ENCODE measurements around the gene STAB2.

Gene STAB2

GRCh38 chr12:103572312-103573045, 14.6 kb upstream of the STAB2 start:
- H3K4me3 ChIP-seq (ENCODE audit: low read depth, low read length) = no peak overlapping the region
- DNase-seq = no peak
- TF ChIP-seq CTCF (IDR thresholded peaks at IDR 0.05; ENCODE audit: low read depth, low read length, missing control alignments) = no peak
- no peaks in the 10 kb centered on the region for H3K36me3 ChIP-seq (replicated peaks)
- in situ Hi-C loops (cut with HindIII; ENCODE audit: low pct_ligation_motif_present, low sequenced_read_pairs) = no loop called here
- no peaks in the 10 kb centered on the region for H3K27me3 ChIP-seq (replicated peaks)
- no peak overlapping the region for H3K27ac ChIP-seq

GRCh38 chr12:103573185-103573584, 13.9 kb upstream of the STAB2 start:
- in situ Hi-C loops (cut with HindIII; ENCODE audit: low pct_ligation_motif_present, low sequenced_read_pairs) = no loop called here
- no peak overlapping the region for H3K4me3 ChIP-seq (ENCODE audit: low read depth, low read length)
- no peak overlapping the region for H3K27ac ChIP-seq
- no peak for DNase-seq
- H3K27me3 ChIP-seq (replicated peaks) = no peaks in the 10 kb centered on the region
- no peak for TF ChIP-seq CTCF (IDR thresholded peaks at IDR 0.05; ENCODE audit: low read depth, low read length, missing control alignments)
- no peaks in the 10 kb centered on the region for H3K36me3 ChIP-seq (replicated peaks)

- Histone ChIP-seq H3K4me3 (ENCODE audit: low read depth, low read length) (no peak overlapping the region), H3K36me3 (replicated peaks) (no peaks in the 10 kb centered on the region), H3K27me3 (replicated peaks) (no peaks in the 10 kb centered on the region), H3K27ac (no peak overlapping the region)
- in situ Hi-C loops (cut with HindIII; ENCODE audit: low pct_ligation_motif_present, low sequenced_read_pairs) = no loop called here
- no peak for TF ChIP-seq CTCF (IDR thresholded peaks at IDR 0.05; ENCODE audit: low read depth, low read length, missing control alignments)
- DNase-seq = no peak
Observed at GRCh38 chr12:103578926-103579325, 8.1 kb upstream of the STAB2 start.

GRCh38 chr12:103580026-103580425, 7.0 kb upstream of the STAB2 start:
- in situ Hi-C loops (cut with HindIII; ENCODE audit: low pct_ligation_motif_present, low sequenced_read_pairs) = no loop called here

GRCh38 chr12:103583008-103583407, 4.1 kb upstream of the STAB2 start:
- TF ChIP-seq CTCF (IDR thresholded peaks at IDR 0.05; ENCODE audit: low read depth, low read length, missing control alignments) = no peak
- DNase-seq = no peak
- no peak overlapping the region for H3K27ac ChIP-seq
- no peaks in the 10 kb centered on the region for H3K36me3 ChIP-seq (replicated peaks)
- no peak overlapping the region for H3K4me3 ChIP-seq (ENCODE audit: low read depth, low read length)
- in situ Hi-C loops (cut with HindIII; ENCODE audit: low pct_ligation_motif_present, low sequenced_read_pairs) = no loop called here
- no peaks in the 10 kb centered on the region for H3K27me3 ChIP-seq (replicated peaks)

More at GRCh38 chr12:103580026-103580425, 7.0 kb upstream of the STAB2 start:
- no peak overlapping the region for H3K27ac ChIP-seq
- DNase-seq = no peak
- TF ChIP-seq CTCF (IDR thresholded peaks at IDR 0.05; ENCODE audit: low read depth, low read length, missing control alignments) = no peak
- H3K27me3 ChIP-seq (replicated peaks) = no peaks in the 10 kb centered on the region
- no peak overlapping the region for H3K4me3 ChIP-seq (ENCODE audit: low read depth, low read length)
- H3K36me3 ChIP-seq (replicated peaks) = no peaks in the 10 kb centered on the region

GRCh38 chr12:103586132-103586531, 941 bp upstream of the STAB2 start:
- H3K36me3 ChIP-seq (replicated peaks) = no peaks in the 10 kb centered on the region
- DNase-seq = no peak
- in situ Hi-C loops (cut with HindIII; ENCODE audit: low pct_ligation_motif_present, low sequenced_read_pairs) = no loop called here
- H3K4me3 ChIP-seq (ENCODE audit: low read depth, low read length) = no peak overlapping the region
- no peak overlapping the region for H3K27ac ChIP-seq
- TF ChIP-seq CTCF (IDR thresholded peaks at IDR 0.05; ENCODE audit: low read depth, low read length, missing control alignments) = peak; percentile 43
- no peaks in the 10 kb centered on the region for H3K27me3 ChIP-seq (replicated peaks)
